Loucy (cell line): ENCODE data around the gene TMPRSS5.

Experiments
- CTCF ChIP-seq: fragments of 200-600 bp; sonication (generic); conservative IDR thresholded peaks from 2 replicates; pipeline ENCODE4 v1.5.1; 2014; ENCODE audit warnings: mild to moderate bottlenecking, antibody characterized with exemption, low read length
- EZH2phosphoT487 ChIP-seq: fragments of 200-600 bp; IDR thresholded peaks from 2 replicates; pipeline ENCODE4 v1.6.1; 2018; ENCODE audit warnings: antibody characterized with exemption, mild to moderate bottlenecking, moderate library complexity, borderline replicate concordance

GRCh38 chr11:113752932-113753331 lies 46.8 kb upstream of the TMPRSS5 start:
- no peak for TF ChIP-seq CTCF
- no peak for TF ChIP-seq EZH2phosphoT487
